HEK293 (cell line): Measurements from ENCODE around the gene SFMBT2.

Source experiments
- BCL11B ChIP-seq: fragments of 450-650 bp; formaldehyde crosslinking; IDR thresholded peaks from 2 replicates; pipeline ENCODE4 v1.5.1; 2016; ENCODE audit warnings: low read depth, missing biosample characterization, missing genetic modification characterization
- BCL6B ChIP-seq: fragments of 450-650 bp; formaldehyde crosslinking; IDR thresholded peaks from 2 replicates; pipeline ENCODE4 v1.5.1; 2017; ENCODE audit warnings: missing biosample characterization, missing genetic modification characterization
- HOXA7 ChIP-seq: sonication (generic); formaldehyde crosslinking; IDR thresholded peaks from 2 replicates; pipeline ENCODE4 v1.8.1; 2022; ENCODE audit warnings: missing genetic modification reagents, borderline replicate concordance
- HOXC10 ChIP-seq: sonication (generic); formaldehyde crosslinking; IDR thresholded peaks from 2 replicates; pipeline ENCODE4 v1.8.1; 2023; ENCODE audit warnings: mild to moderate bottlenecking, missing genetic modification reagents
- RBAK ChIP-seq: fragments of 450-650 bp; formaldehyde crosslinking; IDR thresholded peaks from 2 replicates; pipeline ENCODE4 v1.5.1; 2016; ENCODE audit warnings: missing biosample characterization, missing genetic modification characterization
- SALL2 ChIP-seq: fragments of 450-650 bp; formaldehyde crosslinking; IDR thresholded peaks from 2 replicates; pipeline ENCODE4 v1.5.0; 2017; ENCODE audit warnings: missing biosample characterization, mild to moderate bottlenecking, missing genetic modification characterization, borderline replicate concordance
- SCRT1 ChIP-seq: fragments of 450-650 bp; formaldehyde crosslinking; IDR thresholded peaks from 2 replicates; pipeline ENCODE4 v1.5.1; 2016; ENCODE audit warnings: missing biosample characterization, missing genetic modification characterization, borderline replicate concordance
- SCRT2 ChIP-seq: fragments of 450-650 bp; formaldehyde crosslinking; IDR thresholded peaks from 2 replicates; pipeline ENCODE4 v1.5.1; 2016; ENCODE audit warnings: missing biosample characterization, missing genetic modification characterization
- ZBTB10 ChIP-seq: fragments of 450-650 bp; formaldehyde crosslinking; IDR thresholded peaks from 2 replicates; pipeline ENCODE4 v1.5.1; 2016; ENCODE audit warnings: missing biosample characterization, missing genetic modification characterization
- ZBTB21 ChIP-seq: fragments of 450-650 bp; formaldehyde crosslinking; IDR thresholded peaks from 2 replicates; pipeline ENCODE4 v1.5.1; 2017; ENCODE audit warnings: missing biosample characterization, missing genetic modification characterization
- ZBTB49 ChIP-seq: fragments of 450-650 bp; formaldehyde crosslinking; IDR thresholded peaks from 2 replicates; pipeline ENCODE4 v1.5.1; 2016; ENCODE audit warnings: missing biosample characterization, missing genetic modification characterization, low read depth
- ZBTB7A ChIP-seq: fragments of 450-650 bp; formaldehyde crosslinking; IDR thresholded peaks from 2 replicates; pipeline ENCODE4 v1.5.1; 2016; ENCODE audit warnings: low read depth, missing biosample characterization, missing genetic modification characterization
- ZFP41 ChIP-seq: fragments of 450-650 bp; formaldehyde crosslinking; IDR thresholded peaks from 2 replicates; pipeline ENCODE4 v1.5.1; 2016; ENCODE audit warnings: missing biosample characterization, missing genetic modification characterization, borderline replicate concordance
- ZNF132 ChIP-seq: fragments of 450-650 bp; formaldehyde crosslinking; IDR thresholded peaks from 2 replicates; pipeline ENCODE4 v1.5.1; 2017; ENCODE audit warnings: missing biosample characterization, missing genetic modification characterization, borderline replicate concordance
- ZNF146 ChIP-seq: fragments of 450-650 bp; formaldehyde crosslinking; IDR thresholded peaks from 2 replicates; pipeline ENCODE4 v1.5.1; 2016; ENCODE audit warnings: missing biosample characterization, missing genetic modification characterization
- ZNF157 ChIP-seq: fragments of 450-650 bp; formaldehyde crosslinking; IDR thresholded peaks from 2 replicates; pipeline ENCODE4 v1.5.1; 2016; ENCODE audit warnings: missing biosample characterization, missing genetic modification characterization
- ZNF169 ChIP-seq: fragments of 450-650 bp; formaldehyde crosslinking; IDR thresholded peaks from 2 replicates; pipeline ENCODE4 v1.5.1; 2016; ENCODE audit warnings: missing biosample characterization, missing genetic modification characterization
- ZNF174 ChIP-seq: fragments of 450-650 bp; formaldehyde crosslinking; IDR thresholded peaks from 2 replicates; pipeline ENCODE4 v1.5.0; 2017; ENCODE audit warnings: missing biosample characterization, mild to moderate bottlenecking, missing genetic modification characterization
- ZNF202 ChIP-seq: fragments of 450-650 bp; formaldehyde crosslinking; IDR thresholded peaks from 2 replicates; pipeline ENCODE4 v1.5.1; 2016; ENCODE audit warnings: missing biosample characterization, missing genetic modification characterization, borderline replicate concordance
- ZNF239 ChIP-seq: fragments of 450-650 bp; formaldehyde crosslinking; IDR thresholded peaks from 2 replicates; pipeline ENCODE4 v1.5.1; 2016; ENCODE audit warnings: missing biosample characterization, missing genetic modification characterization
- ZNF302 ChIP-seq: fragments of 450-650 bp; formaldehyde crosslinking; IDR thresholded peaks from 2 replicates; pipeline ENCODE4 v1.5.1; 2016; ENCODE audit warnings: missing biosample characterization, missing genetic modification characterization, low read depth
- ZNF311 ChIP-seq: fragments of 450-650 bp; formaldehyde crosslinking; IDR thresholded peaks from 2 replicates; pipeline ENCODE4 v1.5.1; 2017; ENCODE audit warnings: missing biosample characterization, missing genetic modification characterization, borderline replicate concordance
- ZNF335 ChIP-seq: fragments of 450-650 bp; formaldehyde crosslinking; conservative IDR thresholded peaks from 2 replicates; pipeline ENCODE4 v1.5.1; 2016; ENCODE audit warnings: missing biosample characterization, missing genetic modification characterization
- ZNF37A ChIP-seq: fragments of 450-650 bp; IDR thresholded peaks from 2 replicates; pipeline ENCODE4 v1.5.1; 2018; ENCODE audit warnings: missing biosample characterization, missing genetic modification characterization
- ZNF404 ChIP-seq: fragments of 450-650 bp; formaldehyde crosslinking; IDR thresholded peaks from 2 replicates; pipeline ENCODE4 v1.5.1; 2017; ENCODE audit warnings: missing biosample characterization, missing genetic modification characterization
- ZNF548 ChIP-seq: fragments of 450-650 bp; formaldehyde crosslinking; IDR thresholded peaks from 2 replicates; pipeline ENCODE4 v1.5.1; 2016; ENCODE audit warnings: missing biosample characterization, missing genetic modification characterization
- ZNF623 ChIP-seq: fragments of 450-650 bp; formaldehyde crosslinking; IDR thresholded peaks from 2 replicates; pipeline ENCODE4 v1.5.1; 2016; ENCODE audit warnings: missing biosample characterization, missing genetic modification characterization
- ZNF654 ChIP-seq: fragments of 450-650 bp; formaldehyde crosslinking; IDR thresholded peaks from 2 replicates; pipeline ENCODE4 v1.5.1; 2016; ENCODE audit warnings: low read depth, missing biosample characterization, missing genetic modification characterization
- TF ChIP-seq, protein P1 (sequence below): fragments of 450-650 bp; formaldehyde crosslinking; IDR thresholded peaks from 2 replicates; pipeline ENCODE4 v1.5.1; 2016; ENCODE audit warnings: missing biosample characterization, missing genetic modification characterization
- TF ChIP-seq, protein P2 (sequence below): fragments of 450-650 bp; formaldehyde crosslinking; IDR thresholded peaks from 2 replicates; pipeline ENCODE4 v1.5.1; 2016; ENCODE audit warnings: missing biosample characterization, missing genetic modification characterization
- TF ChIP-seq, protein P3 (sequence below): fragments of 450-650 bp; formaldehyde crosslinking; IDR thresholded peaks from 2 replicates; pipeline ENCODE4 v1.5.1; 2017; ENCODE audit warnings: missing biosample characterization, missing genetic modification characterization

SFMBT2 gene

DNA sequence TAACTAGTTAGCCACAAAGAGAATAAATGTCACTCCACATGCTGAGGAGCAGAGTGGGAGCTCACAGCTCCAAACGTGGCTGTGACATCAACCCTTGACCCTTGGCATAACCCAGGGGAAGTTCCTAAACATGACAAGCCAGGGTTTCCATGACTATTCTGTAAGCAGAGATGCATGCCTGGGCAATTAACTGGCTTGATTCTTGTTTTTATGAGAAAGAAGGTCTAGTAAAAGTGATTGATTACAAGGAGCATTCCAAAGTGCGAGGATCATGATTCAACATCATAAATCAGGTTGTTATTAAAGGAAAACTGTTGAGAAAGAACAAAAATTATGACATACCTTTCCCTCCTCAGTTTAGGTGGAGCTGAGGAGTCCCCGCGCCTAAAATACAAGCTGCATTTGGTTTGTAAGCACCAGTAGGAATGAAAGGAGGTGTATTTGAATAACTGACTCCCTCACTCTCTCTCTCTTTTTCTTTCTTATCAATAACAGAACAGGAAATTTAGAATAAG is 108.4 kb downstream of the SFMBT2 start (continued):
- TF ChIP-seq BCL6B (tag by site-specific recombination) (peak; percentile 82), ZNF623 (tag by site-specific recombination) (no peak), ZNF335 (no peak), ZNF174 (tag by site-specific recombination) (no peak), SCRT2 (tag by site-specific recombination) (no peak), ZNF311 (tag by site-specific recombination) (no peak), RBAK (tag by site-specific recombination) (no peak), ZBTB21 (tag by site-specific recombination) (peak; percentile 50; the same call in 1 of the 2 replicates), BCL11B (tag by site-specific recombination) (peak; percentile 89), ZNF202 (no peak), ZBTB10 (no peak), ZNF548 (tag by site-specific recombination) (no peak), ZNF169 (no peak), ZNF302 (tag by site-specific recombination) (no peak), ZNF404 (tag by site-specific recombination) (no peak), ZBTB7A (tag by site-specific recombination) (no peak), ZNF157 (no peak), ZNF654 (tag by site-specific recombination) (peak; percentile 15; the same call in 1 of the 2 replicates), ZNF239 (tag by site-specific recombination) (no peak), HOXC10 (CRISPR knock-in tag) (no peak), SALL2 (tag by site-specific recombination) (no peak), ZBTB49 (tag by site-specific recombination) (no peak), ZNF146 (tag by site-specific recombination) (peak; percentile 85), ZFP41 (tag by site-specific recombination) (no peak), ZNF37A (tag by site-specific recombination) (no peak), SCRT1 (peak; percentile 66), HOXA7 (no peak), ZNF132 (tag by site-specific recombination) (no peak)
- TF ChIP-seq, protein P1, sequence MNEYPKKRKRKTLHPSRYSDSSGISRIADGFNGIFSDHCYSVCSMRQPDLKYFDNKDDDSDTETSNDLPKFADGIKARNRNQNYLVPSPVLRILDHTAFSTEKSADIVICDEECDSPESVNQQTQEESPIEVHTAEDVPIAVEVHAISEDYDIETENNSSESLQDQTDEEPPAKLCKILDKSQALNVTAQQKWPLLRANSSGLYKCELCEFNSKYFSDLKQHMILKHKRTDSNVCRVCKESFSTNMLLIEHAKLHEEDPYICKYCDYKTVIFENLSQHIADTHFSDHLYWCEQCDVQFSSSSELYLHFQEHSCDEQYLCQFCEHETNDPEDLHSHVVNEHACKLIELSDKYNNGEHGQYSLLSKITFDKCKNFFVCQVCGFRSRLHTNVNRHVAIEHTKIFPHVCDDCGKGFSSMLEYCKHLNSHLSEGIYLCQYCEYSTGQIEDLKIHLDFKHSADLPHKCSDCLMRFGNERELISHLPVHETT (tag by site-specific recombination), result peak; percentile 95
- TF ChIP-seq, protein P2, sequence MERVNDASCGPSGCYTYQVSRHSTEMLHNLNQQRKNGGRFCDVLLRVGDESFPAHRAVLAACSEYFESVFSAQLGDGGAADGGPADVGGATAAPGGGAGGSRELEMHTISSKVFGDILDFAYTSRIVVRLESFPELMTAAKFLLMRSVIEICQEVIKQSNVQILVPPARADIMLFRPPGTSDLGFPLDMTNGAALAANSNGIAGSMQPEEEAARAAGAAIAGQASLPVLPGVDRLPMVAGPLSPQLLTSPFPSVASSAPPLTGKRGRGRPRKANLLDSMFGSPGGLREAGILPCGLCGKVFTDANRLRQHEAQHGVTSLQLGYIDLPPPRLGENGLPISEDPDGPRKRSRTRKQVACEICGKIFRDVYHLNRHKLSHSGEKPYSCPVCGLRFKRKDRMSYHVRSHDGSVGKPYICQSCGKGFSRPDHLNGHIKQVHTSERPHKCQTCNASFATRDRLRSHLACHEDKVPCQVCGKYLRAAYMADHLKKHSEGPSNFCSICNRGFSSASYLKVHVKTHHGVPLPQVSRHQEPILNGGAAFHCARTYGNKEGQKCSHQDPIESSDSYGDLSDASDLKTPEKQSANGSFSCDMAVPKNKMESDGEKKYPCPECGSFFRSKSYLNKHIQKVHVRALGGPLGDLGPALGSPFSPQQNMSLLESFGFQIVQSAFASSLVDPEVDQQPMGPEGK (tag by site-specific recombination), result peak; percentile 36
- TF ChIP-seq, protein P3, sequence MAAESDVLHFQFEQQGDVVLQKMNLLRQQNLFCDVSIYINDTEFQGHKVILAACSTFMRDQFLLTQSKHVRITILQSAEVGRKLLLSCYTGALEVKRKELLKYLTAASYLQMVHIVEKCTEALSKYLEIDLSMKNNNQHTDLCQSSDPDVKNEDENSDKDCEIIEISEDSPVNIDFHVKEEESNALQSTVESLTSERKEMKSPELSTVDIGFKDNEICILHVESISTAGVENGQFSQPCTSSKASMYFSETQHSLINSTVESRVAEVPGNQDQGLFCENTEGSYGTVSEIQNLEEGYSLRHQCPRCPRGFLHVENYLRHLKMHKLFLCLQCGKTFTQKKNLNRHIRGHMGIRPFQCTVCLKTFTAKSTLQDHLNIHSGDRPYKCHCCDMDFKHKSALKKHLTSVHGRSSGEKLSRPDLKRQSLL (tag by site-specific recombination), result peak; percentile 42; the same call in 1 of the 2 replicates
